NCI-H146 (cell line): ENCODE measurements around the gene CCDC39.

Source experiments
- DNase-seq: peaks from one replicate; lab custom pipeline; 2025; lab: John Stamatoyannopoulos, UW

CCDC39 gene

DNA sequence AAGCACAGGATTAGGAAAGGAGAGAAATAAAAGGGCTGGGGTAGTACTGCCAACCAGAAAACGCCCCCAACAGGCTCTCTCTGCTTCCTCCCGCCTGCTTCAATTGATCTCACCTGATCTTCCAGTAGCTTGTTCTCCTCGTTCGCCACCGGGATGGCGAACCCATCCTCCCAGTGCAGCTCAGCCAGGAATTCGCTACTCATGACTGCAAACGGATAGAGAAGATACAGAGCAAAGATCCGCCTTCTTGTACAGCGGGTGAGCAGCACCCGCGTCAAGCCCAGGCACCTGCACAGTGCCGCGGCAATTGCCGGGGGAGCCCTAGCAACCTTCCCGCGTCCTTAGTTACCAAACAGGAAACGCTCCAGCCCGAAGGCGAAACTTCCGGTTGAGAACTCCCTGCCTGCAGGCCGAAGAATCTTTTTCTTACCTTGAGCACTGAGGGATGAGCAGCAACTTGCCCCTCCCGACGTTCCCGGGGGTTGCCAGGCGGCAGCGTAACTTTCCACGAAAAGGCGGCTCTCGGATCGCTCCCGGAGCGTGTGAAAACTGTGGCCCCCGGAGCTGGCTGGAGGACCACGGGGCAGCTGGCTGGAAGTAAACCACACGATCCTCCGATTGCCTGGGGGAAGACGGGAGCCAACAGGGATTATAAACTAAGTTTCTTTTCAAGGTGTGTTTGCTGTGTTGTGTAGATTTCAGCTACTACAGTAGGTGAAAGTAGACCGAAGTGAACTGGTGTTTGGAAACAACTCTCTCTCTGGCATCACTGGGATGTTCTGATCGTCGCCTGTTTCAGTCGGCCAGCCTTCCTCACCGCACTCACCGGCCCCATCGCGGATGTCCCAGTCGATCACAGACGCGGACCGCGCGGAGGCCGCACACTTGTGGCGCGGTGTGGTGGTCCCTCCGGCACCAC, at the start of gene CCDC39:
CCDC39 (minus strand) TSS at position 312 of the 919 bp plus-strand sequence; CDS start at position 203, 109 bp downstream.
- peak; percentile 98 for DNase-seq

DNA sequence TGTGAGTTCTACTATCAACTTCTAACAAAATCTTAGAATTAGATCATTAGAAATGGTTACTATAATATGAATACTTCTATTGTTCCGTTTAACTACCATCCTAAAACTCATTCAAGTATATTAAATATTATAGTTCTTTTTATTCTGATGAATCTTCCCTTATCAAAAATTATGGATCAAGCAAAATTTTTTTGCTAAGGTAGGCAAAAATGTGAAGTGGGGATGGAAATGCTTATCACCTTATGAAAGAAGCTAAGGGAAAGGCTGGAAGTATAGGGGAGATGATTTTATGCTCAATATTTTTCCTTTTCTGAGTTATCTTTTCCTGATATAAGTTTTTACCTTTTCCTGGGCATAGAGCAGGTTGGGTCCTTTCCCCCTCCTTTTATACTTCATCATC, 40.7 kb upstream of the CCDC39 start:
- no peak for DNase-seq

- DNase-seq = peak; percentile 65
Observed at GRCh38 chr3:180707896-180708295, 28.6 kb upstream of the CCDC39 start.

DNA sequence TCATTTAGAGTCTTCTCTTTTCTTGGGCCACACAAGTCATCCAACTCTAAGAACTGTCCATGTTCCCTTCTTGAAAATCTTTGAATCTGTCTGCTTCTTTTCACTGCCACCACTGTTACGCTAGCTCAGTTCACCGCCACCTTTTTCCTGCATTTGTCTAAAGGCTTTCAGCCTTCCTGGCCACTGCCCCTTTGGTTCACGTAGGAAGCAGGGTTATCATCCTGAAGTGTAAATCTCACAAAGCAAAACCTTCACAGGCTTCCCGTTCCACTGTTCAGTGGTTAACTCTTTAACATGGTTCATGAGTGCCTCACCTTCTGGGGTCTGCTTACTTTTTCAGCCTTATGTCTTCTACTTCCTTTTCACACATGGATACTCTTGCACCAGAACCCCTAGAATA, 26.3 kb upstream of the CCDC39 start:
- no peak for DNase-seq

DNA sequence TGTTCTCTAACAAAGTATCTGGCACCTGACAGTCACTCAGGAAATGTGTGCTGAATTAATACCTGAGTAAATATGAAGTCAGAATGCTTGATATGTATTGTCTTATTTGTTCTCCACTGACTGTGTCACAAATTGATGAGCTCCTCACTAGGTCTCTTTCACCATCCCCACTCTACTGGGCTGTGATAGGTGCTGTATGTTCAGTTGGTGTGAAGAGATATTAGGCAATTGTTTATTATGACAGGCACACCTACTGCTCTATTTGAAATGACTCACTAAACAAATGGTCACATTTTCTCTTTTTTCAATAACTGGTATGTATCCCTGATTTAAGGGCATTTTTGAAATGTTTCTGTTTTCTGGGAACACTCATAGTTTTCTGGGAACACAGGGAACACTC, 25.2 kb upstream of the CCDC39 start:
- DNase-seq = peak; percentile 74

DNA sequence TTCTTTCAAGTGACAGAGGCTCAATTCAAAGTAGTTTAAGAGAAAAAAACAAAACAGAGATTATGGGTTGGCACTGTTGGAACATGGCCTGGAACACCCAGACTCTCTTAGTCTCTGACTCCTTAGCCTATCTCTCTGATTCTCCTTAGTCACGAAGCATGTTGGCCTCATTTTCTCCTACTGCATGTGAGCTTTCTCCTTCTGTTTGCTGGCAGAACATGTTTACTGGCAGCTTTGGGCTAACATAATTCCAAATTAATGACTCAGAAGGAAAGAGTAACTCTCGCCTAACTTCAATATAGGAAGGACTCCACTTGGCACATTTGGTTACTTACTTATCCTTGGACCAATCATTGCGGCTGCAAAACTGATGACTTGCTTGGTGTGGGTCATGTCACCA, 21.7 kb upstream of the CCDC39 start:
- DNase-seq = no peak

DNA sequence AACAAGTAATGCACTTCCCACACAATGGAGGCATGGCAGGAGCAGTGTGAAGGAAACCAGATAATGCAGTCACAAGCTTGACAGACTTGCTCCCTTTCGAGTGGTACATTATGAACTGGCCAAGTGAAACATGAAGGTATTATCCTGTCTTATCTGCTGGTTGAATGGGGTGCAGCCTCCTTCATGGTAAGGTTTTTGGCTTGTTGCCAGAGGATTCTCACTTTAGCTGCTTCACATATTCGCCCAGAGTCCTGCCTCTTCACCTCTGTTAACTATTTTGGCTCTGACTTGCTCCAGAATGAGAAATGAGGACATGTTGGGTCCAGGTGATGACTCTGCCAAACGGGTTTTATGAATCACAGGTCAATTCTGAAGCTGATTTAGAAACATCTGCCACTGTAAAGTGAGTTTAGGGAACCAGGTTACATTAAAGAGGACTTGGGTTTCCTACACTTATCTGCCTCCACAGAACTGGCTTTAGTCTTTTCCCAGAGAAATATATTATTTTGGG, 19.5 kb upstream of the CCDC39 start:
- DNase-seq = peak; percentile 27

DNA sequence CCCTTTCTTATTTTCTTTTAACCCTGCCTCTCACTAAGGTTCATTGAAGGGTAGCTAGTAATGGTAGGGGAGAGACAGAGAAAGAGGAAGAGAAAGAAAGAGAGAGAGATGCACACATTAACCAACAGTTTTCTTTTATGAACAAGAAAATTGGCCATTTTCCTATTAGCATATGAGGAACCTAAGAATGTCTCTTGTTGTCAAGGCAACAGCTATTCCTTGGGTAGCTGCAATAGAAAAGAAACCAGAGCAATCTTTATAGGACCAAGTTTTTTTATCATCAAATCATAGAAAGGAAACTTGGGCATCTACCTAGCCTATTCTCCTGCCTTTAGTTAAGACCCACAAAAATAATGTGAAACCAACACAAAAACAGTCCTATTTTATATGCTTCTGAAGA, 15.0 kb upstream of the CCDC39 start:
- no peak for DNase-seq

- peak; percentile 39 for DNase-seq
Observed at GRCh38 chr3:180693656-180694055, 14.4 kb upstream of the CCDC39 start.

DNA sequence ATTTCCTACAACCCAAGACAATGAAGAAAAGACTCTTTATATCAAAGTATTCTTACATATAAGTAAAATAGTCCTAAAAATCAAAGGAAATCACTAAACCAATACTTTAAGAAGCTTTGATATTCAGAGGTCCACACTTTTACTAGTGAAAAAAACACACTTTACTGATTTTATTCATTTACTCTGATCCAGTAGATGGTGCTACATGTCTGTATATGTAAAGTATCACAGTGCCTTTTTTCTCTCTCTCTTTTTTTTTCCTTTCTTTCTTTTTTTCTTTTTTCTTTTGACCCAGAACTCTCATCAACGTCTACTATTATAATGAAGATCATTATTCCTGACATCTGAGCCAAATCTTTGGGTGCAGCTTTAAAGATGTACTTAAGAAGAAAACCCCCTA, 10.8 kb upstream of the CCDC39 start:
- DNase-seq = peak; percentile 61

GRCh38 chr3:180684807-180685206, 5.5 kb upstream of the CCDC39 start:
- DNase-seq = peak; percentile 76

DNA sequence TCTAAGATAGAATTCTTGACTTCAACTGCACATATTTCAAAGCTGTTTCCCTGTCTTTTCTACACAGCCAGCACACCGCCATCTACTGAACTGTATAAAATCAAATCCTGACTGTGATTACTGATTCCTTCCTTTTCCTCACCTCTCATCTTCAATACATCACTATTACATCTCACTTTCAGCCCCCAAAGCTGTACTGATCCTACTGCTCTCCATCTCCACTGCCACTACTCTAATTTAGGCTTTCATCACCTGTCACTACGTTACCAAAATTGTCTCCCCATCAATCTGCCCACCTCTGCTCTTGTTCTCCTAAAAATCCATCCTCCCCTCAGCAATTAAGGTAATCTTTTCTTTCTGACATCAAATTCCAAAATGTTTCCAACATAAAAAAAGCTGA, 4.5 kb upstream of the CCDC39 start:
- no peak for DNase-seq

DNA sequence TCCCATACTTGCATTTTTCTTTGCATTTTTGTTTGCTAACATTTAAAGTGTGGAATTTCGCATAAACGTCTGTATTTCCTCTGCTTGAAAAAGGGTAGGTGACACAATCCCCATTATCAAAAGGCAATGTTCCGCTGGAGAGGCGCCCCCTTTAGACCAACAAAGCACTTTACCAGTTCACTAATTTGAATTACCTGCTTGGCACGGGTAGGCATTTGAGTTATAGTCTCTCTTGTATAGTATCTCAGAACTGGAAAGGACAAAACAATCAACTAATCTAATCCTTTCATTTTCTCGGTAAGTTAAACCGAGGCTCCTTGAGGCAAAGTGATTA, 775 bp upstream of the CCDC39 start:
- peak; percentile 86 for DNase-seq

GRCh38 chr3:180678231-180678630, 1.1 kb downstream of the CCDC39 start:
- no peak for DNase-seq

GRCh38 chr3:180661444-180661843, 17.8 kb downstream of the CCDC39 start:
- DNase-seq = no peak

DNA sequence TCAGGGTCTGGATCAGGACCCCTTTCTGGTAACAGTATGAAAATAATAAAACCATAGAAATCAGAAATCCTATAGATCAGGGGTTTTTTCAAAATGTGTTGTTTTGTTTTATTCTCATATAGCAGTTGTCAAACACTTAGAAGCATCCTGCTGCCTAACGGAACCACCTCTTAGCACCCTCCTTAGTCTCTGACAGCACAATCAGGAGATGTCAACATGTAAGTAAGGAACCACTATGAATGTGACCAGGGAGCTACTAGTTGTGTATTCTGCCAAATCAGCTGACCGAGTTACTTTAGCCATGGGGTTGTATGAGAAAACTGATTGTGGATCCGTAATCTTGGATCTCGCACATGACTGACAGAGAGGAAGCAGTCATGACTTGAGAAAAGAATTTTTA, 22.2 kb downstream of the CCDC39 start:
- no peak for DNase-seq

DNA sequence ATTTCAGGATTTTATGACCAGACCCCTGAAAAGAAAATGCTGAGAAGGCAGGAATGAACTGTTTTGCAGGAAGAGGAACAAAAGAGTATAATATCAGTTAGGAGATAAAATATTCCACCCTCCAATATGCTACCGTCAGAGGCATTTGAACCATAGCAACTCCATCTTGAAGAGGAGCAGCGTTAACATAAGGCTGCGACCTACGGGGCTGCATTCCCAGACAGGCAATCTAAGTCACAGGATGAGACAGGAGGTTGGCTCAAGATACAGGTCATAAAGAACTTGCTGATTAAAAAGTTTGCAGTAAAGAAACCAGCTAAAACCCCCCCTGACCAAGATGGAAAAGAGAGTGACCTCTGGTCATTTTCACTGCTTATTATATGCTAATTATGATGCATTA, 22.9 kb downstream of the CCDC39 start:
- no peak for DNase-seq

GRCh38 chr3:180646187-180646790, 33.0 kb downstream of the CCDC39 start:
- DNase-seq = peak; percentile 19

DNA sequence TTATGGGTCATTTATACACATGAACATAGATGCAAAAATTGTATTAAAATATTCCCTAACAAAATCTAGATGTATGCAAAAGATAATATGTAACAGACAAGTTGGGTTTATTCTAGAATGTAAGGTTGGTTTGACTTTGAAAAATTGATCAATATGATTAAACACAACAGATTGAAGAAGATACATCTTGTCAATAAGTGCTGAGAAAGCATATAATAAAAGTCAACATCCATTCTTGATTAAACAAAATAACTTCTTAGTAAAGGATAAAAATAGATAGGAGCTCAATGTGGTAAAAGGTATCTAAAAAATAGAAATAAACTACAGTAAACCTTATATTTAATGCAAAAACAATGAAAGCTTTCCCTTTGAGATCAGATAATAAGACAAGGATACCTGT, 38.3 kb downstream of the CCDC39 start:
- DNase-seq = no peak

- DNase-seq = peak; percentile 59
Observed at GRCh38 chr3:180633722-180634121, 45.6 kb downstream of the CCDC39 start.

DNA sequence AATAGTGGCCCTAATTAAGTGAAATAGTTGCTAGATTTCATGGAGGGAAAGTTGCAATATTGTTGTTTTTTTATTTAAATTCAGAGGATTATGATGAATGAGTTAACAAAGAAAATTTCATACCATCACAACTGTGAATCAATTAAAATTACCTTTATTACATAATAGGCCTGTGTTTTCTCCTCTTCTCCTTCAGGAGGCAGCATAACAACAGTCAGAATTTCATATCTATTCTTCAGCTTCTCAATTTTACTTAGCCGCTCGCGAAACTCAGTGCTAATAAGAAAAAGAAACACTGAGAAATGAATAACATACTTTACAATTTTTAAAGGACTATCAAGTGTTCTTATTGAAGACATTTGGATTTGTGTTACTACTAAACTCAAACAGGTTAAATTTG, 48.0 kb downstream of the CCDC39 start:
- peak; percentile 14 for DNase-seq

- no peak for DNase-seq
Observed at GRCh38 chr3:180630371-180630770, 48.9 kb downstream of the CCDC39 start.

- DNase-seq = no peak
Observed at GRCh38 chr3:180626844-180627243, 52.4 kb downstream of the CCDC39 start.
